Vagina (tissue), 2 donors: ENCODE measurements around the gene FBLIM1.

Experiments used
- POLR2A ChIP-seq, 2 donors: fragments of 450-650 bp; IDR thresholded peaks; one replicate each; pipeline ENCODE4 v1.6.1; 2017; ENCODE audit warnings: antibody characterized with exemption in 2 of 2, mild to moderate bottlenecking in 2 of 2, moderate library complexity in 2 of 2
- TF ChIP-seq, protein P1 (sequence below), 3 experiments: fragments of 450-650 bp in 2 of 3; fragments of 200-600 bp in 1 of 3; sonication (generic) in 1 of 3; IDR thresholded peaks; one replicate each; pipeline ENCODE4 v1.5.1; 2017 to 2019; ENCODE audit warnings: antibody characterized with exemption in 3 of 3, mild to moderate bottlenecking in 2 of 3, moderate library complexity in 2 of 3

DNA sequence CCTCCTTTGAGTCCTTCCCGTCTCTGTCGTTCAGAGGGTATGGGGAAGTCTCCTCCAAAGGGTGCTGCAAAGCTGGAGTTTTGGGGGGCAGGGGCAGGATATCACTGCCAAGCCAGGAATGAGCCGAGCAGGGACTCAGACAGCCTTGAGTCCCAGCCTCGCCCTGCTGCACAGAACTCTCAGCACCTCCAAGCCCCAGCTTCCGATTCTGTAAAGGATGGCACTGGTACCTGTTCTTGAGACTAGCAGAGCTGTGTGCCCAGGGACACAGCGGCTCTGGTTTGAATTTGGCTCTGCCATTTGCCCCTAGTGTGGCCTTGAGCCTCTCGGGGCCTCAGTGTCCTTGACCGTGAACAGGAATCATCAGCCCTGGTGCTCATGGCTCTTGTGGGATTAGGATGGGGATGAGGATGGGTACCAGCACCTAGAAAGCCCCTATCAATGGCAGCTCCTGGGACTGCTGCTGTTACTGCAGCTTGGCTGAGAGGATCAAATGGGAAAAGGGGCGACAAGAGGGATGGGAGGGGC lies 1.5 kb upstream of the FBLIM1 start:
- TF ChIP-seq, protein P1, sequence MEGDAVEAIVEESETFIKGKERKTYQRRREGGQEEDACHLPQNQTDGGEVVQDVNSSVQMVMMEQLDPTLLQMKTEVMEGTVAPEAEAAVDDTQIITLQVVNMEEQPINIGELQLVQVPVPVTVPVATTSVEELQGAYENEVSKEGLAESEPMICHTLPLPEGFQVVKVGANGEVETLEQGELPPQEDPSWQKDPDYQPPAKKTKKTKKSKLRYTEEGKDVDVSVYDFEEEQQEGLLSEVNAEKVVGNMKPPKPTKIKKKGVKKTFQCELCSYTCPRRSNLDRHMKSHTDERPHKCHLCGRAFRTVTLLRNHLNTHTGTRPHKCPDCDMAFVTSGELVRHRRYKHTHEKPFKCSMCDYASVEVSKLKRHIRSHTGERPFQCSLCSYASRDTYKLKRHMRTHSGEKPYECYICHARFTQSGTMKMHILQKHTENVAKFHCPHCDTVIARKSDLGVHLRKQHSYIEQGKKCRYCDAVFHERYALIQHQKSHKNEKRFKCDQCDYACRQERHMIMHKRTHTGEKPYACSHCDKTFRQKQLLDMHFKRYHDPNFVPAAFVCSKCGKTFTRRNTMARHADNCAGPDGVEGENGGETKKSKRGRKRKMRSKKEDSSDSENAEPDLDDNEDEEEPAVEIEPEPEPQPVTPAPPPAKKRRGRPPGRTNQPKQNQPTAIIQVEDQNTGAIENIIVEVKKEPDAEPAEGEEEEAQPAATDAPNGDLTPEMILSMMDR (IDR thresholded peaks at IDR 0.05) = no peak
- TF ChIP-seq POLR2A (IDR thresholded peaks at IDR 0.05) = no peak
